HG02571 (cell line): Measurements from ENCODE around the gene STAP1.

ENCODE experiments used
- ATAC-seq: cut with Tn5 transposase; IDR thresholded peaks from one replicate; pipeline ENCODE4 v1.9.1; 2021; ENCODE audit warnings: mild to moderate bottlenecking, moderate library complexity; ENCODE audit not compliant: unreplicated experiment

The STAP1 gene

DNA sequence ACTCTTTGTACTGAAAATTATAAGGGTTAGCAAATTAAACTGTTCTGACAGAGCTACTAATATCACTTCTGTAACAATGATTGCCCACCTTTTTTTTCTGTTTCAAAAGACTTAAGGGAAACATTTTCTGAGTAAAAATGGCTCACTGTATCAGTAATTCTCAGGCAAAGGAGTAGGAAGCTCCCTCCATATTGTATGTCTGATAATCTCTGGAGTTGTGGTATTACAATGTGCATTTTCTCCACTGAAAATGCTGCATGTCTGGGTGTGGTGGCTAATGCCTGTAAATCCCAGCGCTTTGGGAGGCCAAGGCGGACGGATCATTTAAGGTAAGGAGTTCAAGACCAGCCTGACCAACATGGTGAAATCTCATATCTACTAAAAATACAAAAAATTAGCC lies 4.4 kb upstream of the STAP1 start:
- ATAC-seq, result no peak

DNA sequence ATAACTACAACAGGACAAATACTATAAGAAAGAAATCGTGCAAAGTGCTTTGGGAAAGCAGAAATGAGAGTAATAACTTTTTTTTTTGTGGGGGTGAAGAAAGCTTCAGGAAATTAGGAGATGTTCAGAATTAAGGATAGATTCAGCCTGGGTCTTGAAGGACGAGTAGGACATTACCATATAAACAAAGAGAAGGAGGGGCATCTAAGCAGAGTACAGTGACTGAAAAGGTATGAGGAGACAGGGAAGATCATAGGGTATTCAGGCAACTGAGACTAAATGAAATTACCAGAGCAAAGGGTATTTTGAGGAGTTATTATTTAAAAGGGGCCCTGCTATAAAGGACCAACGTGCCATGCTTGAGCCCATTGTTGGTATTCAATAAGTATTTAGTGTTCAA lies 3.1 kb upstream of the STAP1 start:
- no peak for ATAC-seq

DNA sequence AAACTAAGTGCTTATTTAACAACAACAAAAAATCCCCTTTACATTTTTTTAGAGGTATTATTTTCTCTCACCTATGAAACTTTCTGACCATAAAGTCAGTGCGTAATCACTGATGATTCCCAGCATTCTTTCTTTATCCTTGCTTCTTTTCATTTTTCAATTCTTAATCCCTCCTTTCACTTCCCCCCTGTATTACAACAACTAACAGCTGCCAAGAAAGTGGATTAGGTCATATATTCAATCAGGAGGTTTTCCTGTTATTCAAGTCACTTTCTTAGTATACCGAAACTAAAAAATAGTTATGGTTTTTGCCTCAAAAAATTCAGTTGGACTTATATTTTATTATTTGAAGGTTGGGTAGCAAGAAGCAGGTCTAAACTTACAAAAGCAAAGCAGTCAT lies 2.1 kb upstream of the STAP1 start:
- ATAC-seq, result no peak

DNA sequence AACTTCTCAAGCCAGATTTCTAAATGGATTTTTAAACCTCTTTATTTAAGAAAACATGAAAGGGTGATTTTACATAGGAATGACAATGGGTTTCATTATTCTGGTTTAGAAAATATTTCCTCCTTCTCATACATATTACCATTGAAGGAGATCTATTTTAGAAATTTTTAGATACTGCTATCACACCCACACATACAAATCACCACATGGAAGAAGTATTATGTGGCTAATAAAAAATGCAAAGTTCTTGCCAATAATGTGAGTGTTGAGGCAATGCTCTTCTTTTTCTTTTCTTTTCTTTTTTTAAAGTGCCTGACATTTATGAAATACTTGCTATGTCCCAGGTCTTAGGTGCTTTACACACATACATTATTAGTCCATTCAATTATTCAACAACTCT lies 6.8 kb downstream of the STAP1 start:
- ATAC-seq, result no peak

DNA sequence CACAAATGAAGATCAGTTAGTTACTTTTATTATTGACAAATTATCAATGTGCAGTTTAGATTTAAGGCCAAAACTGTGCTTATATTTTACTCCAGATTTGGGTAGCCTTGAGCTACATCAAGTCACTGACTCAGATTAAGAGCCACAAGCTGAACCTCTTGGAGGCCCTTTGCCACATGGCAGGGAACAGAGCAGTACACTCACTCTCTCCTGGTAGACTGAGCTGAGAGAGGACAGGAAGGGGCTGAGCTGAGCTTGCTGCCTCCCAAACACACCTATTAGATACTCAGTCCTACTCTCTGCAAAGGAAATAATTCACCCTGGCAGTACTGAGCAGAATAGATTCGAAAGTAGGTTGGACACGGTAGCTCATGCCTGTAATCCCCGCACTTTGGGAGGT lies 7.8 kb downstream of the STAP1 start:
- no peak for ATAC-seq

DNA sequence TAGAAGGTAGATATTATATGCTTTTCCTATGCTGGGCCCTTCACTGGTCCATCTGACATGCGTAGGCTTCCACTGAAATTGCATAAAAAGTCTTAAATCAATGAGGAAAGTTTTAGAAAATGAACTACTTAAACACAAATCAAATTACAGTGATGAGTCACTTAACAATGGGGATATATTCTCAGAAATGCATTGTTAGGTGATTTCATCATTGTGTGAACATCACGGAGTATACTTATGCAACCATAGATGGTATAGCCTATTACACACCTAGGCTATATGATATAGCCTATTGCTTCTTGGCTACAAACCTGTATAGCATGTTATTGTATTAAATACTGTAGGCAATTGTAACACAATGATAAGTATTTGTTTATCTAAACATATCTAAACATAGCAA lies 10.3 kb downstream of the STAP1 start:
- ATAC-seq, result no peak

DNA sequence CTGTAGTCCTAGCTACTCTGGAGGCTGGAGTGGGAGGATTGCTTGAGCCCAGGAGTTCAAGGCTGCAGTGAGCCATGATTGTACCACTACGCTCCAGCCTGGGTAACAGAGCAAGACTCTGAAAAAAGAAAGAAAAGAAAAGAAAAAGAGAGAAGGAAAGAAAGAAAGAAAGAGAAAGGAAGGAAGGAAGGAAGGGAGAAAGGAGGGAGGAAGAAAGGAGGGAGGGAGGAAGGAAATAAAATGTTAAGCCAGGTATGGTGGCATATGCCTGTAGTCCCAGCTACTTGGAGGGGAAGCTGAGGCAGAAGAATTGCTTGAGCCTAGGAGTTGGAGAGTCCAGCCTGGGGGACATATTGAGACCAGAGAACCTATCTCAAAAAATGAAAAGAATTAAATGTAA lies 12.0 kb downstream of the STAP1 start:
- no peak for ATAC-seq

DNA sequence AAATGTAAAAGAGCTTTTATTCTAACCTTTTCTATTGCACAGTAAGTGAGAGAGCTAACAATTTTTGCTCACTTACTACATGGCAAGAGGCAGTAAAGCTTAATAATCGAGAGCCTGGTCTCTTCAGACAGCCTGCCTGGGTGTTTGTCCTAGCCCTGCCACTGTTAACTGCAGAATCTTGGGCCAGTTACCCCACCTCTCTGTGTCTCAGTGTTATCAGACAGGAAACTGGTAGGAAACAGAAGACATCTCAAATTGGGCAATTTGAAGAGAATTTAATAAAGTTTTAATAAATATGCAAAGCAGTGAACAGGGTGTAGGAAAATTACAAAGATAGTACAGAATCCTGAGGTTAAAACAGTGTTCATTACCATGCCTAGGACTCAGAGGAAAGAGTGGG lies 13.4 kb downstream of the STAP1 start:
- no peak for ATAC-seq

DNA sequence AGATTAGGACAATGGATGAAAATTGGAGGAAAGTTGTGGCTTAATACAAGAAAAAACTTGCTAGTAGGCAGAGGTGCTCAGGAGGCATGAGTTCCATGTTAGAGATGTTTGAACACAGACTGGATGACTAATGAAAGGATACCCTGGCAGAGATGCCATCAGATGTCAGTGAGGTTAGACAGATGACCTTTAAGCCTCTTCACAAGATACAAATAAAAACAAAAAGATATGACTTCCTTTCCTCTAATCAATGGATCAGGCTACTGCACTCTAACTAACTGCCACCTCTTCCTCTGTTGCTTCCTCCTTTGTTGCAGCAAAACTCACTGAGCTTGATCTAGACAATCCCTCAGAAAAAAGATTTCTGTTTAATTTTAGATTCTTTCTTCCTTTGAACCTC lies 14.7 kb downstream of the STAP1 start:
- no peak for ATAC-seq

DNA sequence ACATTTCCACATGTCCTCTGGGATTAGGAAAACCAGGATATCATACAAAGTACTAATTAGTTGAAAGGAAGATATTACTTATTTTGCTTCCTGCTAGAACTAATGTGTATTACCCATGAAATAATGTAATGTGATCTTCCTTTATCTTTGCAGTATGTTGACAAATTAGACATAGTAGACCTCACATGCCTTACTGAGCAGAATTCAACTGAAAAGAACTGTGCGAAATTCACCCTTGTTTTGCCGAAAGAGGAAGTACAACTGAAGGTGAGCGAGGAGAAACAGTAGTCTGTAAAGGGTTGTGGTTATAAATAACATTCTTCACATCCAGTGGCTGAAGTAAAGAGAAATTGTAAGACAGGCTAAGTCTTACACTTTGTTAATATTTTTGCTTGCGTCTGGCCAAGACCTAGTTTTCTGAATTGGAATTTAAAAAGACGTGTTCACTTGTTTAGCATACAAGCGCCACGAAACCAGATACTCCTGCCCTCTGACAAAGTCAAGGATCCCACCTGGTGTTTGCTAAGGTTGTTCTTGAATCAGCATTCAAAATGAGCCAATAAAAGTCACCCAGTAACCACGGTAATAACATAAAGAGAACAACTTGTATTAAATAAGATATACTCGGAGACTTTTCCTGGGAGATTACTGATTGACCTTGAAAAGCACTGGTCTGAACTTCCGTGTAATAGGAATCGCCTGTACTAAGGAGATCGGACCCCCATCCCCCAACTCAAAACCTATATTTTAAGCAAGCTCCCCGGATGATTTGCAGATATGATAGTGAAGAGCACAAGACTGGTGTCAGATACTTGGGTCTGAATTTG lies 16.9 kb downstream of the STAP1 start:
- peak; percentile 90 for ATAC-seq

DNA sequence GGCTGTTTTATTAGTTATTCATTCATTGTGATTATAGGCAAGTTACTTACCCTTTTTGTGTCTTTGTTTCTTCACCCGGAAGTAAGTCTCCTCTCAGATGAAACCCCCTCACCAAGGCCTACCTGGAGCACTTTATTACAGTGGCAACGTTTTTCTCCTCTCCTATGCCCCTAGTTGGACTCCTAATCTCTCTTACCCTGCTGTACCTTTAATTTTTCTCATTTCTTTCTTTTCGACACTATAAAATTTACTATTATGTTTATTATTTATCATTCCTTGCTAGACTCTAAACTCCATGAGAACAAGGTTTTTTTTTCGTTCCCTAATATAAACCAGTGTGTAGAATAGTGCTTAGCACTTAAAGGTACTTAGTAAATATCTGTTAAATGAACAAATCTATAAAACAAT lies 17.5 kb downstream of the STAP1 start:
- ATAC-seq, result no peak

DNA sequence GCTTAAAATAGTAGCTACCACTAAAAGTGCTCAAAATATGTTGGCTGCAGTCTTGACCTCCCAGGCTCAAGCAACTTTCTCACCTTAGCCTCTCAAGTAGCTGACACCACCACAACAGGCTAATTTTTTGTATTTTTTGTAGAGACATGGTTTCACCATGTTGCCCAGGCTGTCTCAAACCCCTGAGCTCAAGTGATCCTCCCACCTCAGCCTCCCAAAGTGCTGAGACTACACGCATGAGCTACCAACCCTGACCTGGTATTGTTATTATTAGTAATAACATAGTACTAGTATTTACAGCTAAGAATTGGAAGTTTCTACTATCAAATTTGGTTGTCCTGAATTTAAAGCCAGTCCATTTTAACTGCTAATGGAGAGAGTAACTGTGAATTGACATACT lies 18.0 kb downstream of the STAP1 start:
- ATAC-seq, result no peak

DNA sequence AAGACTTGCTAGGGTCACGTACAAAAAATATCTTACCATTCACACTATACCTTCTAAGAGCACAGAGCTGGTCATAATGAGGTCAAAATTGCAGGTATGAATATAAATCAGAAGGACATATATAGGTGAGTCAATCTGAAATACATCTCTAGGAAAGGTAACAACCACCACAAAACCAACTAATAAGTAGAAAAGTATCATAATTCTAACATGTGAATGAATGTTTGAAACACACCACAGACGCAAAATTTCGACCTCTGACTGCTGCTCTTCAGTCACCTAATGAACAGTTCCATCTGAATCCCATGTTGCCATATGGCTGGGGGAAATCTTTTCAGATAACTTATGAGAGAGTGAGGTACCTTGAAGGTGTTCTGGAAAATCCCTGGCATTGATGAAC lies 22.1 kb downstream of the STAP1 start:
- peak; percentile 37 for ATAC-seq

DNA sequence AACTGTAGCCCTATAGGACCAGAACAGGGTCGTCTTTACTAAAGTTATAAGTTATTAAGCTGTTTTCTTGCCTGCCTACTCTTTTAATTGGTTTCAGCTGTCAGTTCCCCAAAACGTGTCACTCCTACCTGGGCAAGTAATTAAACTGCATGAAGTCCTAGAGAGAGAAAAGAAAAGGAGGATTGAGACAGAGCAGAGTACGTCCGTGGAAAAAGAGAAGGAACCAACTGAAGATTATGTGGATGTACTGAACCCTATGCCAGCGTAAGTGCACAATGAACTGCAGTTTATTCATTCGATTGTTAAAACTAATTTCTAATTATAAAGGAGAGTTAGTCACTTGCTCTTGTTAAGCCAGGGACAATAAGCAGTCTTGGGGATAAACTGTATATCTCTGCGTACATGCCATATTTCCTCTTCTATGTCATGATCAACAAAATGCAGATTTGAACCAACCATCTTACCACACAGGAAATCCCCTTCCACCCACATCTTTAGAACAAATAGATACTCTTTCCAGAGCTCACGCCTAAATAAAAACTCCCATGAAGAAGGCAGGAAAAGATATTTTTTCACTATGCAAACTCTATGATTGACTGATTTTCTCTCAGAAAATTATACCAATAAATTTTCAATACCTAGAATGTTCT lies 22.8 kb downstream of the STAP1 start:
- ATAC-seq, result peak; percentile 40

DNA sequence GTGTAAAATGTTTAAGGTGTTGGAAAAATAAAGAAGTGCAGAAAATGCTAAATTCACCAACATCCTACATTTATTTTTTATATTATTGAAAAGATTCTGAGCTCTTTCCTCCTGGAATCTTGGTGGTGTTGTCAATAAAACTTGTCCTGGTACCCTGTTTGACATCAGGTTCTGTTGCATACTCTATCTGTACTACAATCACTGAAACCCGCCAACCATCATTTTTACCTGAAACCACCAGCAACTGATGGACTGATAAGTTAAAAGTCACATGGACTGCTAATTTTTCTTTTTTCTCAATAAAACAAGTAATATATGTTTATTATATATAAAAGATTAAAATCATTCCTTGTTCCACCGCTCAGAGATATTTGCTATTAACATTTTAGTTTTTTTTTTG lies 23.4 kb downstream of the STAP1 start:
- no peak for ATAC-seq

DNA sequence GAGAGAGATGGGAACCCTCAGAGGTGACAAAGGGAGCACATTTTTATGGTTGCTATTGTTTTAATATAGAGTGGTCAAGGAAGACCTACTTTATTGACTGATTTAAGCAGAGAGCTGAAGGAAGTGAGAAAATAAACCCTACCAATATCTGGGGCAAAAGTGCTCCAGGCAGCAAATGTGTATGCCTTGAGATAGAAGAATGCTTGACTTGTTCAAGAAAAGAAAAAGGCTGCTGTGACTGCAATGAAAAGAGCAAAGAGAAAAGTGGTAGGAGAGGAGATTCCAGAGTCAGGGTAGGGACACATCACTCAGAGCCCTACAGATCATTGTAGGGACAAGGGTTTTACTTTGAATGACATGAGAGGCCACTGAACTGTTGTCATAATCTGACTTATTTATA lies 26.0 kb downstream of the STAP1 start:
- no peak for ATAC-seq

DNA sequence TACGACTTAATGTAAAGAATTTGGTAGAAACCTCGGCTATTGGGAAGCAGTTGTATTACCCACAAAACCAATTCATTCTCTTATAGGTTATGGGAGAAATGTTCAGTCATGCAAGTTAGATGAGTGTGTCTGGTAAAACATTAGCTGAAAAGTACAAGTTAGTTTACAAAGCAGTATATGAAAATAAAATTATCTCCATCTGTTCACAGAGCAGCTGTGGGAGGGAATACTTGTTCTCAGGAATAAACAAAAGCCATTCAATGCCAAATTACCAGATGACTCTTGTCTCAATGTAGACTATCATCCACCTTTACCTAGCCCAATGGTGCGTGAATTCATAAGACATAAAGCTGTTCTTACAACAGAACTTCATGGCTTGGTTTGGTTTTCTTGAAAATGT lies 28.6 kb downstream of the STAP1 start:
- no peak for ATAC-seq

DNA sequence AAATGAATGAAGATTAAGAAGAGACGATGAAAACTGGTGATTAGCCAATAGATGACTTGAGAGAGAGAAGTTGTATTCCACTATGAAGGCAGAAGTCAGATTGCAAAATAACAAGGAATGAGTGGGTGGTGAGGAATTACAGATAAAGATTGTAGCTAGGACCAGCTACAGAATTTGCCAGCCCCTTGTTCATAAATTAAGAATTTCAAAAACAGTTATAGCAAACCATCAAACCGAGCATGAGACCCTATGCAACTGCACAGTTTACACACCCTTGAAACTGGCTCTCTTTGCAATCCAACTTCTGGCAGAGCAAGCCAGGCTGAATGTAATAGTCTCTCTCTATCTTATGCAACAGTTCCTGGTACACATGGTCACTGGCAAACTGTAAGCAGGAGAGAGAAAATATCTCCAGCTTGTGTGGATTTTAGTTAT lies 35.2 kb downstream of the STAP1 start:
- no peak for ATAC-seq

DNA sequence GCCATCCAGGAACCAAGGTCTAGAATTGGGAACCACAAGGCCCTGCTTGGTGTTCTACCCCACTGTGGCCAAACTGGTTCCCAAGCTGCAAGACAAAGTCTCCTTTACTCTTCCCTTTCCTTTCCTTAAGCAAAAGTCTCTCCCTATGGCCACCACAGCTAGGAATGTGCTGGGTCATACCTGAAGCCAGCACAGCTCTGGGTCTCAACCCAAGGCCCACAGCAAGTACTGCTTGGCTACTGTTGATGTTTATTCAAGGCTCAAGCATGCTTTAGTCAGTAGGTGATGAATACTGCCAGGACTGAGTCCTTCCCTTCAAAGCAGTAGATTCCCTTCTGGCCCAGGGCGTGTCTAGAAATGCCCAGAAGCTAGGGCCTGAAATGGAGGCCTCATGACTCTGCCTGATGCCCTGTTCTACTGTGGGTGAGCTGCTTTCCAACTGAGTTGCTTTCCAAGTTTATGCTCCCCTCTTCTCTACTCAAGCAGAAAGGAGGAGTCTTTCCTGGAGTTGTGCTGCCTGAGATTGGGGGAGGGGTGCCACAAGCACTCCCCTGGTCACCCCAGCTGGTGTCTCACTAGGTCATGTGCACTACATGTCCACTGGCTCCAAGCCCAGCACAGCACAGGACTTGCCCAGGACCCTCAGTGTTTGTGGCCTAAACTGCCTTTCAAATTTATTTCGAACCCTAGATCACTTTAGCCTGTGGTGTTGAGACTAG lies 44.9 kb downstream of the STAP1 start:
- no peak for ATAC-seq

DNA sequence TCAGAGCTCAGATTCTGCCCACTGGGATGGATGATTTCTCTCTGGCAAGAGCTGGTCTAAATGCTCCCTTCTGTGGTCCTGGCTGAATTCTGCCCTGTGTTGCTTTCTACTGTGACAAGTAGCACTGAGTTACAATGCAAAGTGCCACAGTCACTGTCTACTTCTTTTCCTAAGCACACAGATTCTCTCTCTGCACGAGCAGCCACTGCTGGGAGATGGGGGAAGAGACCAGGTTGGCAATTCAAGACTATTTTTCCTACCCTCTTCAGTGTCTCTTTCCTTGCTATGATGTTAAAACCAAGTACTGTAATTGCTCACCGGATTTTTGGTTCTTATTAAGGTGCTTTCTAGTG lies 45.5 kb downstream of the STAP1 start:
- no peak for ATAC-seq

DNA sequence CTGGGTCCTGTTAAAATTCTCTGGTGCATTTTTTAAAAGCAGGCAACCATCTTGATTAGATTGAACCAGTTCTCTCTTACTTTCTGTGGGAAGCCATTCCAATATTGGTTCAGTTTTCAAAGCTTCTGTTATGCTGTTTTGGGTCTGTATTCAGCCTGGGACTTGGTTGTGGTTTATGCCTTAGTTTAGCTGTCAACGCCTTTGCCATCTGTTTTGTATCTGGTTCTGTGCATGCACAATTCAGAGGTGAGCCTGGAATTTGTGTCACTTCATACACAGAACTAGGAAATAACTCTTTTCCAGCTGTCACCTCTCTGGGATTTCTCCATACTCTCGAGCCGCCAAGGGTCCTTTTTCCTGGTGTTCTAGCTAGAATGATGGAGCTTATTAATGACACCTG lies 46.2 kb downstream of the STAP1 start:
- no peak for ATAC-seq

DNA sequence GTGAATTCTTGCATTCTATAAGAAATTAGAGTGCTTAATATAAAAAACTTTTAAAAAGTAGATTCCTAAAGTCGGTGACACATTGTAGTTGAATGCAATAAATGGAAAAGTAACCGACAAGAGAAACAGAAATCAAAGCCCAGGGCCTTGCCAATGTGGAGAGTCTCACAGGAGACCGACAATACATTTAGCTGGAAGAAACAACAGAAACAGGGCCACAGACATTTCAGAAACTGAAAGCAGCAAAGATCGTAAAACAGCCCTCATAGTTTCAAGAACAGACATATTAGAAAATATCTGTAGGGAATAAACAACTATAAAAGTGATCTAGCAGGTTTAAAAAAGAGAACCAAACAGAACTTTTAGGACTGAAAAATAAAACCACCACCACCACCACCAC lies 49.5 kb downstream of the STAP1 start:
- ATAC-seq, result no peak
